ENCODE measurements around the gene C4BPB.
A peak's percentile ranks its signal among the peaks of the same experiment; 100 is the strongest.

The C4BPB gene

GRCh38 chr1:207077012-207077411 lies 11.6 kb upstream of the C4BPB start:
- TF ChIP-seq TCF12 (IDR thresholded peaks at IDR 0.05; ENCODE audit: low read depth) = no peak
- TF ChIP-seq ZBTB7A (IDR thresholded peaks at IDR 0.05; ENCODE audit: low read depth) = no peak
- TF ChIP-seq EP300 (IDR thresholded peaks at IDR 0.05; ENCODE audit: borderline replicate concordance) = no peak
- TF ChIP-seq EGR1 (IDR thresholded peaks at IDR 0.05) = no peak
- no peak for TF ChIP-seq TAF1 (IDR thresholded peaks at IDR 0.05; ENCODE audit: low read depth)
- TF ChIP-seq CREB1 (IDR thresholded peaks at IDR 0.05; ENCODE audit: low read depth) = no peak
- TF ChIP-seq, protein P1, sequence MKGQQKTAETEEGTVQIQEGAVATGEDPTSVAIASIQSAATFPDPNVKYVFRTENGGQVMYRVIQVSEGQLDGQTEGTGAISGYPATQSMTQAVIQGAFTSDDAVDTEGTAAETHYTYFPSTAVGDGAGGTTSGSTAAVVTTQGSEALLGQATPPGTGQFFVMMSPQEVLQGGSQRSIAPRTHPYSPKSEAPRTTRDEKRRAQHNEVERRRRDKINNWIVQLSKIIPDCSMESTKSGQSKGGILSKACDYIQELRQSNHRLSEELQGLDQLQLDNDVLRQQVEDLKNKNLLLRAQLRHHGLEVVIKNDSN (IDR thresholded peaks at IDR 0.05) = no peak
- TF ChIP-seq YY1 (IDR thresholded peaks at IDR 0.05; ENCODE audit: low read depth) = no peak
- no peak for TF ChIP-seq NFIC (IDR thresholded peaks at IDR 0.05)
- TF ChIP-seq, protein P2, sequence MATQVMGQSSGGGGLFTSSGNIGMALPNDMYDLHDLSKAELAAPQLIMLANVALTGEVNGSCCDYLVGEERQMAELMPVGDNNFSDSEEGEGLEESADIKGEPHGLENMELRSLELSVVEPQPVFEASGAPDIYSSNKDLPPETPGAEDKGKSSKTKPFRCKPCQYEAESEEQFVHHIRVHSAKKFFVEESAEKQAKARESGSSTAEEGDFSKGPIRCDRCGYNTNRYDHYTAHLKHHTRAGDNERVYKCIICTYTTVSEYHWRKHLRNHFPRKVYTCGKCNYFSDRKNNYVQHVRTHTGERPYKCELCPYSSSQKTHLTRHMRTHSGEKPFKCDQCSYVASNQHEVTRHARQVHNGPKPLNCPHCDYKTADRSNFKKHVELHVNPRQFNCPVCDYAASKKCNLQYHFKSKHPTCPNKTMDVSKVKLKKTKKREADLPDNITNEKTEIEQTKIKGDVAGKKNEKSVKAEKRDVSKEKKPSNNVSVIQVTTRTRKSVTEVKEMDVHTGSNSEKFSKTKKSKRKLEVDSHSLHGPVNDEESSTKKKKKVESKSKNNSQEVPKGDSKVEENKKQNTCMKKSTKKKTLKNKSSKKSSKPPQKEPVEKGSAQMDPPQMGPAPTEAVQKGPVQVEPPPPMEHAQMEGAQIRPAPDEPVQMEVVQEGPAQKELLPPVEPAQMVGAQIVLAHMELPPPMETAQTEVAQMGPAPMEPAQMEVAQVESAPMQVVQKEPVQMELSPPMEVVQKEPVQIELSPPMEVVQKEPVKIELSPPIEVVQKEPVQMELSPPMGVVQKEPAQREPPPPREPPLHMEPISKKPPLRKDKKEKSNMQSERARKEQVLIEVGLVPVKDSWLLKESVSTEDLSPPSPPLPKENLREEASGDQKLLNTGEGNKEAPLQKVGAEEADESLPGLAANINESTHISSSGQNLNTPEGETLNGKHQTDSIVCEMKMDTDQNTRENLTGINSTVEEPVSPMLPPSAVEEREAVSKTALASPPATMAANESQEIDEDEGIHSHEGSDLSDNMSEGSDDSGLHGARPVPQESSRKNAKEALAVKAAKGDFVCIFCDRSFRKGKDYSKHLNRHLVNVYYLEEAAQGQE (IDR thresholded peaks at IDR 0.05; ENCODE audit: low read depth) = no peak
- TF ChIP-seq, protein P3, sequence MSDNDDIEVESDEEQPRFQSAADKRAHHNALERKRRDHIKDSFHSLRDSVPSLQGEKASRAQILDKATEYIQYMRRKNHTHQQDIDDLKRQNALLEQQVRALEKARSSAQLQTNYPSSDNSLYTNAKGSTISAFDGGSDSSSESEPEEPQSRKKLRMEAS (IDR thresholded peaks at IDR 0.05) = no peak

GRCh38 chr1:207077470-207078377 lies 10.9 kb upstream of the C4BPB start:
- TF ChIP-seq RAD21 (IDR thresholded peaks at IDR 0.05; ENCODE audit: low read depth) (peak; percentile 94), CREB1 (IDR thresholded peaks at IDR 0.05; ENCODE audit: low read depth) (no peak), TAF1 (IDR thresholded peaks at IDR 0.05; ENCODE audit: low read depth) (no peak)
- TF ChIP-seq, protein P1 (IDR thresholded peaks at IDR 0.05) = no peak

DNA sequence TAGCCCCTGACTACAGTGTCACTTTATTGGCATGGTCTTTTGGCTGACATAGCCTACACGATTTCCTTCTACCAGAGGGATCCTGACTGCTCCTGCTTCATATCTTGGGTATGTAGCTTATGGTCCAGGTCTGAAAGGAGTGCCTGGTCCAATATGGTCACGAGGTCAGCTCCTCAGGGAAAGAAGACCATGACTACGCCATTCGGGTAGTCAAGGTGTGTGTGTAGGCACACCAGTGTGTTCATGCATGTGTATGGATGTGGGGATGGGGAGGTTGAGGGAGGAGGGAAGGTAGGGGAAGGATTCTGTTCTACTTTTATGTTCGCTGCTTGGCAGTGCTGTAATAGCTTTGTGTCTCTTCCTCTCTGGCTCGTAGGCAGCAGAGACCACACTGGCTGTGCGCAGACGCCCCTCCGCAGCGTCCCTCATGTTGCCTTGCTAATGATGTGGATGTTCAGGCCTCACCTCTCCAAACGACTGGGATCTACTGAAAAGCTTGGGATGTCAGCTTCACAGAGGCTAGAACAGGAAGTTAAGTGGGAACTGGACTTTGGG lies 10.0 kb upstream of the C4BPB start:
- TF ChIP-seq, protein P2 (IDR thresholded peaks at IDR 0.05; ENCODE audit: low read depth) = no peak
- TF ChIP-seq RAD21 (IDR thresholded peaks at IDR 0.05; ENCODE audit: low read depth) = no peak
- no peak for TF ChIP-seq NFIC (IDR thresholded peaks at IDR 0.05)
- no peak for TF ChIP-seq CEBPB (IDR thresholded peaks at IDR 0.05)
- TF ChIP-seq TAF1 (IDR thresholded peaks at IDR 0.05; ENCODE audit: low read depth) = no peak
- no peak for TF ChIP-seq FOXM1 (IDR thresholded peaks at IDR 0.05; ENCODE audit: borderline replicate concordance, low read depth)
- no peak for TF ChIP-seq TCF12 (IDR thresholded peaks at IDR 0.05; ENCODE audit: low read depth)
- TF ChIP-seq, protein P3 (IDR thresholded peaks at IDR 0.05) = no peak
- no peak for TF ChIP-seq EP300 (IDR thresholded peaks at IDR 0.05; ENCODE audit: borderline replicate concordance)
- no peak for TF ChIP-seq ZBTB7A (IDR thresholded peaks at IDR 0.05; ENCODE audit: low read depth)
- TF ChIP-seq, protein P1 (IDR thresholded peaks at IDR 0.05) = no peak
- no peak for TF ChIP-seq CREB1 (IDR thresholded peaks at IDR 0.05; ENCODE audit: low read depth)
- TF ChIP-seq YY1 (IDR thresholded peaks at IDR 0.05; ENCODE audit: low read depth) = no peak
- TF ChIP-seq TEAD4 (IDR thresholded peaks at IDR 0.05) = no peak
- TF ChIP-seq EGR1 (IDR thresholded peaks at IDR 0.05) = no peak

DNA sequence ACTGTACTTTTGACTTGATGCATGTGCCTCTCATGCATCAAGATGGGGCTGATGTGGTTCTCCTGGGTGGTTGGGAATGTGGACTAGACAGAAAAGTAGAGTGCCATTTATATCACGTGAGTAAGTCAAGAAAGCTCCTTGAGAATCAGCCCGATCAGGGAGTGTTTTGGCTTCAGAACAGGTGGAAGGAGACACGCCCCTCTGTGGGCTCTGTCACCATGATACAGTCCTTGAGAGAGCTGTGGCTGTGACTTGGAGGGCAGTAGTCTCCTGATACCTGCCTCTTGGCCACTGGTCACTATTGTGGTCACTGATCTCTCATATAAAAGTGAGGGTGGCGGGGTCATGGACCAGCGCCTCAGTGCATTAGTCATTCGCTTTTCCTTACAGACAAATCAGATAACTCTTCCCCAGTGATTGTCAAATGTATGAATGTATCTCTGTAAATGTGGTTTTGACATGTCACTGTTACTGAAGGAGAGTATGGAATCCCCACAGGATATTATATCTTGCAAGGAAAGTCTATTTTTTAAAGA lies 8.9 kb upstream of the C4BPB start:
- TF ChIP-seq CEBPB (IDR thresholded peaks at IDR 0.05) (no peak), NFIC (IDR thresholded peaks at IDR 0.05) (no peak), RAD21 (IDR thresholded peaks at IDR 0.05; ENCODE audit: low read depth) (no peak), YY1 (IDR thresholded peaks at IDR 0.05; ENCODE audit: low read depth) (no peak), CREB1 (IDR thresholded peaks at IDR 0.05; ENCODE audit: low read depth) (no peak), TEAD4 (IDR thresholded peaks at IDR 0.05) (no peak)
- TF ChIP-seq, protein P1 (IDR thresholded peaks at IDR 0.05) = no peak
- TF ChIP-seq, protein P3 (IDR thresholded peaks at IDR 0.05) = no peak
